Measurements from ENCODE around the gene HTR6. TPM values are rescaled to one million over a fixed set of nuclear protein-coding genes. Genes with fewer than 3 reads are reported as not detected.

Gene HTR6
- total RNA-seq, 4 donors from 2014 or later: not detected

DNA sequence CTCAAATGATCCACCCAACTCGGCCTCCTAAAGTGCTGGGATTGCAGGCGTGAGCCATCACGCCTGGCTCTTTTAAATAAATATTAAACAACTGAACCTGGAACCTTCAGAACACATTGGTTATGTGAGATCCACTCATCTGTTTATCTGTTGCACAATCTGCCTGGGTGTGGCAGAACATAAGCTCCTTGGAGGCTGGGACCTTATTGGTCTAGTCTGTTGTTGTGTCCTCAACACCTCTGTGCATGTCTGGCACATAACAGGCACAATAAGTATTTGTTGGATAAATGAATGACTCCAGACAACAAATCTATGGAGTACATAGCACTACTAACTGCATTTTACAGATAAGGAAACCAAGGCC is 24.7 kb upstream of the HTR6 start:
- H3K4me1 ChIP-seq: peaks cover 0 to 24% (median 2%) of the 10 kb centered on the region in 4 donors

GRCh38 chr1:19640363-19641316 is 24.0 kb upstream of the HTR6 start:
- Histone ChIP-seq H3K9me3 (no peaks in the 10 kb centered on the region), H3K36me3 (no peaks in the 10 kb centered on the region), H3K27me3 (peaks cover 0 to 8% of the 10 kb centered on the region in 2 donors), H3K27ac (peak overlapping the region in 3 of 4 donors; percentile 10 to 55 (median 40)), H3K4me3 (no peak overlapping the region), H3K4me1 (peaks cover 0 to 30% (median 4%) of the 10 kb centered on the region in 4 donors)
- no peak for TF ChIP-seq CTCF (IDR thresholded peaks at IDR 0.05)
- TF ChIP-seq EP300 (IDR thresholded peaks at IDR 0.05): no peak
- no peak for TF ChIP-seq POLR2A (IDR thresholded peaks at IDR 0.05)
- DNase-seq (ENCODE audit: low spot score in 2 of 2): no peak
- WGBS, 2 donors: 47 to 63% methylated on average over 12 to 14 of the region's 14 CpGs

More for the DNA sequence above, 24.7 kb upstream of the HTR6 start:
- TF ChIP-seq EP300 (IDR thresholded peaks at IDR 0.05) (peak in 1 of 2 donors; percentile 71), POLR2A (IDR thresholded peaks at IDR 0.05) (no peak), CTCF (IDR thresholded peaks at IDR 0.05) (no peak)
- H3K4me3 ChIP-seq: no peak overlapping the region
- DNase-seq (ENCODE audit: low spot score in 2 of 2): peak in 1 of 2 donors; percentile 63
- H3K27ac ChIP-seq: peak overlapping the region in 2 of 4 donors; percentile 47 to 55
- H3K27me3 ChIP-seq: peaks cover 0 to 8% of the 10 kb centered on the region in 2 donors
- WGBS, 2 donors: 72 to 84% methylated on average over 3 of the region's 3 CpGs
- H3K36me3 ChIP-seq: no peaks in the 10 kb centered on the region
- no peaks in the 10 kb centered on the region for H3K9me3 ChIP-seq

- DNase-seq (ENCODE audit: low spot score in 2 of 2): no peak
- H3K27me3 ChIP-seq: peaks cover 0 to 8% of the 10 kb centered on the region in 2 donors
- TF ChIP-seq EP300 (IDR thresholded peaks at IDR 0.05) (no peak), POLR2A (IDR thresholded peaks at IDR 0.05) (no peak), CTCF (IDR thresholded peaks at IDR 0.05) (no peak)
- H3K4me3 ChIP-seq: peak overlapping the region in 3 of 4 donors; percentile 46 to 72 (median 55)
- H3K4me1 ChIP-seq: peaks cover 0 to 55% (median 16%) of the 10 kb centered on the region in 4 donors
- H3K9me3 ChIP-seq: no peaks in the 10 kb centered on the region
- WGBS, 2 donors: 58 to 68% methylated on average over 7 of the region's 7 CpGs
- H3K36me3 ChIP-seq: no peaks in the 10 kb centered on the region
- peak overlapping the region in 3 of 4 donors; percentile 88 to 90 (median 88) for H3K27ac ChIP-seq
Observed at GRCh38 chr1:19643121-19643520, 21.6 kb upstream of the HTR6 start.

DNA sequence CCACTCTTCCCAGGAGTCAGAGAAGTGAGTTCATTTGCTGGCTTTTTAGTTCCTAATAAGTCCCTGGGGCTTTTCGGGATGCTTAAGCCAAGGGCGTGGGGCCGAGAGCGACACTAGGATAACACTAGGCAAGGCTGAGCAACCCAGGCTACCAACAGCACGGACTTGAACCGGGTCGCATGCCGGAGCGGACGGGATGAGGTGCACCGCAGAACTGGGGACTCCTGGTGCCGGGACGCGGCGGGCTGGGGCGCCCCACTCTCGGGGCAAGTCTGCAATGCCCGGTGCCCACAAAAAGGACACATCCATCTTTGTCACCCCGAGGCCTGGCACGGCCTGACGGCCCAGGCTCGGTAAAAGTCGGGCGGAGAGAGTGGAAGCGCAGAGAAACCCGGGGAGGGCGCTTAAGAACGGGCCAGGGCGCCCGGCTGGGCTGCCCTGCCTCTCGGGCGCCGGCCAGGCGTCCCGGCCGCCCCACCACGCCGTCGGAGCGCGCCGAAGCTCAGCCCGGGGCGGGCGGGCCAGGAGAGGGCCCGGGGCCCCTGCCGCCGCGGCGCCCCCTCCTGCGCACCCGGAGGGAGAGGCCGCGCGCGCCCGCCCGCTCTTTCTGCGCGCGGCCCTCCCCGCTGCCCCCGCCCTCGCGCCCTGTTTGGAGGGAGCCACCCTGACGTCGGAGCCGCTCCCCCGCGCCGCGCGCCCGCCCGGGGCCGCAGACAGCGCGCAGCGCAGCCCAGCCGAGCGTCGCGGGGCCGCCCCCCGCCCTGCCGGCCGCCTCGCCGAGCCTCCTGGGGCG is 20.9 kb upstream of the HTR6 start, which contains the start of gene NBL1:
TSS of gene NBL1 (plus strand) at position 710 of the 793 bp plus-strand sequence. CDS start 10,720 bp downstream, outside the sequence.
- WGBS, 2 donors: 2 to 3% methylated on average over 30 to 56 of the region's 90 CpGs
- no peaks in the 10 kb centered on the region for H3K9me3 ChIP-seq

More for the DNA sequence above, 20.9 kb upstream of the HTR6 start, which contains the start of gene NBL1:
- peak in 1 of 2 donors; percentile 62 for TF ChIP-seq POLR2A (IDR thresholded peaks at IDR 0.05)
- no peak for TF ChIP-seq CTCF (IDR thresholded peaks at IDR 0.05)
- TF ChIP-seq EP300 (IDR thresholded peaks at IDR 0.05): peak in 1 of 2 donors; percentile 9
- Histone ChIP-seq H3K27ac (peak within 1 kb of the TSS; percentile 86 to 95 (median 90)), H3K36me3 (no peaks in the 10 kb centered on the region), H3K4me3 (peak within 1 kb of the TSS; percentile 46 to 72 (median 61)), H3K4me1 (peaks cover 0 to 59% (median 21%) of the 10 kb centered on the region in 4 donors), H3K27me3 (peaks cover 0 to 8% of the 10 kb centered on the region in 2 donors)
- DNase-seq (ENCODE audit: low spot score in 2 of 2): peak; percentile 55 to 57

Measured in tibial nerve (tissue), 4 donors.